CD4-positive, alpha-beta memory T cell (primary cell): ENCODE data around the gene AMBP. TPM values are rescaled to one million over a fixed set of nuclear protein-coding genes. Genes with fewer than 3 reads are reported as not detected.

Experiments used
- CTCF ChIA-PET: fragments of 350-600 bp; sonication (Branson Sonifier 250); formaldehyde crosslinking; loops from one replicate; lab custom pipeline; 2021; ENCODE audit warnings: inconsistent platforms; ENCODE audit not compliant: partially characterized antibody; lab: Charles Lee
- POLR2A ChIA-PET: fragments of 350-600 bp; sonication (Branson Sonifier 250); formaldehyde crosslinking; loops from one replicate; lab custom pipeline; 2021; ENCODE audit not compliant: partially characterized antibody; lab: Charles Lee
- DNase-seq, 5 donors: peaks; one replicate each; pipeline versions ENCODE4 v3.0.0 to v3.0.0-alpha.2; 2020 to 2022; ENCODE audit warnings: mixed read lengths in 1 of 5
- H3K27ac ChIP-seq: one replicate; pipeline ENCODE4 v1.7.0; 2013; ENCODE audit warnings: low read depth, low read length
- H3K27me3 ChIP-seq: 2 replicates; pipeline ENCODE4 v1.7.0; 2013; ENCODE audit warnings: mild to moderate bottlenecking, low read length, moderate library complexity; ENCODE audit not compliant: insufficient read depth
- H3K36me3 ChIP-seq: 2 replicates; pipeline ENCODE4 v1.7.0; 2013; ENCODE audit warnings: mild to moderate bottlenecking, low read length, moderate library complexity; ENCODE audit not compliant: insufficient read depth
- H3K4me1 ChIP-seq: 2 replicates; pipeline ENCODE4 v1.7.0; 2013; ENCODE audit warnings: mild to moderate bottlenecking, low read length, moderate library complexity; ENCODE audit not compliant: insufficient read depth
- H3K4me3 ChIP-seq, 2 donors: one replicate each; pipeline ENCODE4 v1.7.0; 2013; ENCODE audit warnings: low read length in 2 of 2, mild to moderate bottlenecking in 1 of 2
- H3K9me3 ChIP-seq, 2 donors: one replicate each; pipeline ENCODE4 v1.7.0; 2013; ENCODE audit warnings: low read length in 2 of 2, control low read depth in 1 of 2; ENCODE audit not compliant: control insufficient read depth in 1 of 2
- H3K27ac Mint-ChIP-seq, 7 donors: one replicate each; pipeline ENCODE4 v1.8.0; 2020 to 2021; ENCODE audit warnings: mixed read lengths in 7 of 7, mild to moderate bottlenecking in 6 of 7, inconsistent platforms in 3 of 7, moderate library complexity in 3 of 7
- H3K27me3 Mint-ChIP-seq, 2 donors: one replicate each; pipeline ENCODE4 v1.8.0; 2020 to 2021; ENCODE audit warnings: mixed read lengths in 2 of 2
- H3K36me3 Mint-ChIP-seq, 2 donors: one replicate each; pipeline ENCODE4 v1.8.0; 2020 to 2021; ENCODE audit warnings: mixed read lengths in 2 of 2, inconsistent platforms in 1 of 2, mild to moderate bottlenecking in 1 of 2
- H3K4me1 Mint-ChIP-seq, 4 donors: one replicate each; pipeline ENCODE4 v1.8.0; 2020 to 2021; ENCODE audit warnings: mixed read lengths in 4 of 4, mild to moderate bottlenecking in 1 of 4
- H3K4me3 Mint-ChIP-seq, 8 donors: one replicate each; pipeline ENCODE4 v1.8.0; 2020 to 2021; ENCODE audit warnings: mixed read lengths in 8 of 8, mild to moderate bottlenecking in 7 of 8, moderate library complexity in 6 of 8, inconsistent platforms in 3 of 8
- H3K9me3 Mint-ChIP-seq, 8 donors: one replicate each; pipeline ENCODE4 v1.8.0; 2020 to 2021; ENCODE audit warnings: mixed read lengths in 8 of 8, mild to moderate bottlenecking in 5 of 8, inconsistent platforms in 3 of 8, moderate library complexity in 1 of 8
- intact Hi-C: fragments of 100-400 bp; cut with micrococcal nuclease; formaldehyde crosslinking; loops from one replicate; pipeline ENCODE4 v1.15.1; 2023
- polyA plus RNA-seq, 2 donors: library from polyadenylated mRNA; unstranded; fragments of 300-500 nt; fragmentation: Illumina TruSeq; gene quantifications; one replicate each; pipeline ENCODE4 v1.2.3, GENCODE V29; 2021
- total RNA-seq, 2 experiments: library from RNA; stranded (reverse); gene quantifications; one replicate each; pipeline ENCODE4 v1.2.3, GENCODE V29; 2021

Gene AMBP
- total and polyA plus RNA-seq, 4 experiments from 2014 or later: not detected

- no peaks in the 10 kb centered on the region for H3K9me3 ChIP-seq
- CTCF ChIA-PET: no interaction called here
- Mint-ChIP-seq H3K36me3 (peaks cover 9 to 12% of the 10 kb centered on the region in 2 donors), H3K4me1 (no peaks in the 10 kb centered on the region), H3K4me3 (no peak overlapping the region), H3K9me3 (peaks cover 0 to 35% (median 30%) of the 10 kb centered on the region in 8 donors), H3K27me3 (peaks cover 0 to 3% of the 10 kb centered on the region in 2 donors), H3K27ac (no peak overlapping the region)
- no peaks in the 10 kb centered on the region for H3K36me3 ChIP-seq
- intact Hi-C loops: no loop called here
- POLR2A ChIA-PET: no interaction called here
- no peak overlapping the region for H3K27ac ChIP-seq
- no peaks in the 10 kb centered on the region for H3K4me1 ChIP-seq
- H3K4me3 ChIP-seq: no peak overlapping the region
- no peak for DNase-seq
- H3K27me3 ChIP-seq: no peaks in the 10 kb centered on the region
Measured at GRCh38 chr9:114025760-114026159, 52.3 kb downstream of the AMBP start.

GRCh38 chr9:114025196-114025753 is 52.8 kb downstream of the AMBP start:
- intact Hi-C loops: no loop called here
- no peaks in the 10 kb centered on the region for H3K4me1 ChIP-seq
- Mint-ChIP-seq H3K9me3 (peaks cover 0 to 35% (median 30%) of the 10 kb centered on the region in 8 donors), H3K4me1 (no peaks in the 10 kb centered on the region), H3K36me3 (peaks cover 9 to 12% of the 10 kb centered on the region in 2 donors), H3K4me3 (no peak overlapping the region), H3K27ac (no peak overlapping the region), H3K27me3 (peaks cover 0 to 3% of the 10 kb centered on the region in 2 donors)
- no peaks in the 10 kb centered on the region for H3K9me3 ChIP-seq
- POLR2A ChIA-PET: no interaction called here
- CTCF ChIA-PET: no interaction called here
- H3K27ac ChIP-seq: no peak overlapping the region
- no peaks in the 10 kb centered on the region for H3K36me3 ChIP-seq
- DNase-seq: no peak
- no peak overlapping the region for H3K4me3 ChIP-seq
- no peaks in the 10 kb centered on the region for H3K27me3 ChIP-seq

DNA sequence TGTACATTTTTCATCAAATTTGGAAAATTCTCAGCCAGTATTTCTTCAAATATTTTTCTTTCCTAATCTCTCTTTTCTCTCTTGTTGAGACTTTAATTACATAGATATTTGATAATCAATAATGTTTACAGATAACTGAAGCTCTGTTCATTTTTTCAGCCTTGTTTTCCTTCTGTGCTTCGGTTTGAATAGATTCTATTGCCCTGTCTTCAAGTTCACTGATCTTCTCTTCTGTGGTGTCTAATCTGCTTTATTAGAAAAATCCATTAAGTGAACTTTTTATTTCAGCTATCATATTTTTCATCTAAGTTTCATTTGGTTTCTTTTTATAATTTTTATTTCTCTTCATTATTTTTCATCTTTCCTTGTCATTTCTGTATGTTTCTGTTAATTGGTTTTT is 54.1 kb downstream of the AMBP start:
- ChIA-PET CTCF (no interaction called here), POLR2A (no interaction called here)
- Mint-ChIP-seq H3K9me3 (peaks cover 0 to 35% (median 30%) of the 10 kb centered on the region in 8 donors), H3K27me3 (peaks cover 0 to 5% of the 10 kb centered on the region in 2 donors), H3K4me1 (no peaks in the 10 kb centered on the region), H3K4me3 (no peak overlapping the region), H3K27ac (no peak overlapping the region), H3K36me3 (peaks cover 9 to 12% of the 10 kb centered on the region in 2 donors)
- Histone ChIP-seq H3K4me3 (no peak overlapping the region), H3K27ac (no peak overlapping the region), H3K27me3 (no peaks in the 10 kb centered on the region), H3K9me3 (no peaks in the 10 kb centered on the region), H3K36me3 (no peaks in the 10 kb centered on the region), H3K4me1 (no peaks in the 10 kb centered on the region)
- intact Hi-C loops: no loop called here
- no peak for DNase-seq

DNA sequence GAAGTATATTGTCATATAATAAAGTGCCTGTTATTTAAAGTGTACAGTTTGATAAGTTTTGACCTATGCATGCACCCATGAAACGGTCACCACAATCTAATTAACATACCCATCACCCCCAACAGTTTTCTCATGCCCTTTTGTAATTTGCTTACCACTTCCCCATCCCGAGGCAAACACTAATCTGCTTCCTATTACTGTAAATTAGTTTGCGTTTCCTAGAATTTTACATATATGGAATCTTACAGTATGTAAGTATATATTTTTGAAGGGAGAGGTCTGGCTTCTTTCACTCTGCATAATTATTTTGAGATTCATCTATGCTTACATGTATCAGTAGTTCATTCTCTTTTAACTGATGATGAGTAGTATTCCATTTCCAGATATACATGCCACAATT is 56.5 kb downstream of the AMBP start:
- H3K4me3 ChIP-seq: no peak overlapping the region
- no peak overlapping the region for H3K27ac ChIP-seq
- POLR2A ChIA-PET: no interaction called here
- no peaks in the 10 kb centered on the region for H3K4me1 ChIP-seq
- no peaks in the 10 kb centered on the region for H3K27me3 ChIP-seq
- Mint-ChIP-seq H3K27ac (no peak overlapping the region), H3K4me3 (no peak overlapping the region), H3K4me1 (no peaks in the 10 kb centered on the region), H3K27me3 (peaks cover 0 to 5% of the 10 kb centered on the region in 2 donors), H3K36me3 (peaks cover 9 to 12% of the 10 kb centered on the region in 2 donors), H3K9me3 (peaks cover 0 to 35% (median 30%) of the 10 kb centered on the region in 8 donors)
- no peaks in the 10 kb centered on the region for H3K36me3 ChIP-seq
- no peak for DNase-seq
- H3K9me3 ChIP-seq: no peaks in the 10 kb centered on the region
- intact Hi-C loops: no loop called here
- CTCF ChIA-PET: no interaction called here

GRCh38 chr9:114017741-114018715 is 60.1 kb downstream of the AMBP start:
- no peak overlapping the region for H3K4me3 ChIP-seq

DNA sequence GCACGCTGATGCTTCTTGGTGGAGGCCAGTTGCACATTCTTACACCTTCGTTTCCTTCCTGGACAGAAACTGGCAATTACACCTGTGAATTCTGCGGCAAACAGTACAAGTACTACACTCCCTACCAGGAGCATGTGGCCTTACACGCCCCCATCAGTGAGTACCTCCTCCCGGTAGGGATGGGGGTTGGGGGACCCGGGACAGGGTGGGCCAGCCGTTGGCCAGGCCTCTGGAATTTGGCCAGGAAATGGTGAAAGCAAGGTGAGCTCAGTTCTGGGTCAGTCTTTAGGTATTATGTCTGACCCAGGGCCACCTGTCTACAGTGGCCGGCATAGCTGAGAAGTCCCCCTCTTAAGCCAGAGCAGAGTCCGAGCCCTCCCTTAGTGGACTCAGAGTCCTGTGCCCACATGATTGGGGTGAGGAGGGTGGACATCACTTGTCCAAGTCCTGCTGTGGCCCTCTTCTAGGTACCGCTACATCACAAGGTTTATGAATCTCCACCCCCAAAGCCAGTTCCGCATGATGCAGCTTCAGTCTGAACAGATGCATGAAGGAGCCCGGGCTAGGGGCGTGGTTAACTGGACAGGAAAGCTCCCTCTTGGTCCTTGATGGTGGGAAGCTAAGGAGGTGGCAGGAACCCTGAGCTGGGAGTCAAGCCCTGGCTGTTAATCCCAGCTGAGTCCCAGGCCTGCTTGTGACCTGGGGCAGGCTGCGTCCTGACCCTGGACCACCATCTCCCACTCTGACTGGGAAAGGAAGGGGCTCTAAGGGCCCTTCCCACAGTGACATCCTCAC is 61.3 kb downstream of the AMBP start:
- Mint-ChIP-seq H3K4me3 (no peak overlapping the region), H3K36me3 (peaks cover 0 to 2% of the 10 kb centered on the region in 2 donors), H3K4me1 (no peaks in the 10 kb centered on the region), H3K27ac (no peak overlapping the region), H3K27me3 (peaks cover 0 to 4% of the 10 kb centered on the region in 2 donors), H3K9me3 (peaks cover 0 to 15% (median 2%) of the 10 kb centered on the region in 8 donors)
- Histone ChIP-seq H3K4me3 (no peak overlapping the region), H3K9me3 (no peaks in the 10 kb centered on the region), H3K36me3 (no peaks in the 10 kb centered on the region), H3K4me1 (no peaks in the 10 kb centered on the region), H3K27ac (no peak overlapping the region), H3K27me3 (no peaks in the 10 kb centered on the region)
- ChIA-PET POLR2A (no interaction called here), CTCF (no interaction called here)
- DNase-seq: no peak
- intact Hi-C loops: no loop called here

More at GRCh38 chr9:114017741-114018715, 60.1 kb downstream of the AMBP start:
- POLR2A ChIA-PET: no interaction called here
- intact Hi-C loops: no loop called here
- no peak for DNase-seq
- Histone ChIP-seq H3K9me3 (no peaks in the 10 kb centered on the region), H3K27ac (no peak overlapping the region), H3K4me1 (no peaks in the 10 kb centered on the region), H3K36me3 (no peaks in the 10 kb centered on the region), H3K27me3 (no peaks in the 10 kb centered on the region)
- H3K9me3 Mint-ChIP-seq: peaks cover 0 to 18% (median 10%) of the 10 kb centered on the region in 8 donors
- H3K27me3 Mint-ChIP-seq: peaks cover 0 to 4% of the 10 kb centered on the region in 2 donors
- no peak overlapping the region for H3K4me3 Mint-ChIP-seq
- H3K36me3 Mint-ChIP-seq: peaks cover 2 to 3% of the 10 kb centered on the region in 2 donors
- CTCF ChIA-PET: no interaction called here
- no peaks in the 10 kb centered on the region for H3K4me1 Mint-ChIP-seq
- no peak overlapping the region for H3K27ac Mint-ChIP-seq

DNA sequence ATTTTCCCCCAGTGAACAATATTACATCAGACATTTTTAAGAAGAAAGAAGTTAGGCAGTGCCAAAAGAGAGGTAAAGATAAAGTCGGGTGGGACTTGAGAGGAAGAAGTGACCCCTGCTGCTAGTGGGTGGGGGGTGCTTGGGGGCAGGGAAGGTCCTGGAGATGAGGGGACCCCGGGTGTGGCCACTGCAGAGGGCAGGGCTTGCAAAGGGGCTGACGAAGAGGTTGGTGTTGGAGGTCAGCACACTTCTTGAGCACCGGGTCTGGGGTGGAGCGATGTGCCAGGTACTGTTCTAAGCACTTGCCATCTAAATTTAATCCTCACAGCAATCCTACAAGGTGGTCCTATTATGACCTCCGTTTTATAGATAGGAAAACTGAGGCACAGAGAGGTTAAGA is 62.0 kb downstream of the AMBP start:
- no peak overlapping the region for H3K27ac ChIP-seq
- ChIA-PET POLR2A (no interaction called here), CTCF (no interaction called here)
- DNase-seq: no peak
- H3K27ac Mint-ChIP-seq: no peak overlapping the region
- H3K27me3 Mint-ChIP-seq: peaks cover 0 to 4% of the 10 kb centered on the region in 2 donors
- H3K9me3 Mint-ChIP-seq: peaks cover 0 to 15% (median 2%) of the 10 kb centered on the region in 8 donors
- H3K36me3 Mint-ChIP-seq: peaks cover 0 to 2% of the 10 kb centered on the region in 2 donors
- H3K36me3 ChIP-seq: no peaks in the 10 kb centered on the region
- no peak overlapping the region for H3K4me3 Mint-ChIP-seq
- intact Hi-C loops: no loop called here
- no peaks in the 10 kb centered on the region for H3K4me1 Mint-ChIP-seq
- H3K4me3 ChIP-seq: no peak overlapping the region
- H3K27me3 ChIP-seq: no peaks in the 10 kb centered on the region
- H3K4me1 ChIP-seq: no peaks in the 10 kb centered on the region
- H3K9me3 ChIP-seq: no peaks in the 10 kb centered on the region
